ENCODE measurements around the gene DUSP1.

DUSP1 gene

GRCh38 chr5:172743112-172743959 is 27.7 kb downstream of the DUSP1 start:
- DNase-seq (ENCODE audit: low spot score), result no peak

GRCh38 chr5:172741206-172741582 is 29.8 kb downstream of the DUSP1 start:
- DNase-seq (ENCODE audit: low spot score), result no peak

- DNase-seq (ENCODE audit: low spot score), result no peak
Measured at GRCh38 chr5:172740428-172741205, 30.4 kb downstream of the DUSP1 start.

GRCh38 chr5:172739375-172739774 is 31.6 kb downstream of the DUSP1 start:
- DNase-seq (ENCODE audit: low spot score), result no peak

- no peak for DNase-seq (ENCODE audit: low spot score)
Measured at GRCh38 chr5:172736508-172737135, 34.4 kb downstream of the DUSP1 start.

GRCh38 chr5:172735141-172735831 is 35.7 kb downstream of the DUSP1 start:
- no peak for DNase-seq (ENCODE audit: low spot score)

GRCh38 chr5:172733974-172734346 is 37.0 kb downstream of the DUSP1 start:
- no peak for DNase-seq (ENCODE audit: low spot score)

- DNase-seq (ENCODE audit: low spot score), result no peak
Measured at GRCh38 chr5:172733131-172733973, 37.6 kb downstream of the DUSP1 start.

- DNase-seq (ENCODE audit: low spot score), result no peak
Measured at GRCh38 chr5:172732201-172732865, 38.7 kb downstream of the DUSP1 start.

GRCh38 chr5:172731680-172732074 is 39.3 kb downstream of the DUSP1 start:
- DNase-seq (ENCODE audit: low spot score), result no peak

- no peak for DNase-seq (ENCODE audit: low spot score)
Measured at GRCh38 chr5:172730981-172731679, 39.9 kb downstream of the DUSP1 start.

- DNase-seq (ENCODE audit: low spot score), result no peak
Measured at GRCh38 chr5:172730222-172730621, 40.8 kb downstream of the DUSP1 start.

- no peak for DNase-seq (ENCODE audit: low spot score)
Measured at GRCh38 chr5:172729588-172729987, 41.4 kb downstream of the DUSP1 start.

GRCh38 chr5:172728481-172729241 is 42.3 kb downstream of the DUSP1 start:
- no peak for DNase-seq (ENCODE audit: low spot score)

- no peak for DNase-seq (ENCODE audit: low spot score)
Measured at GRCh38 chr5:172727551-172727950, 43.4 kb downstream of the DUSP1 start.

- no peak for DNase-seq (ENCODE audit: low spot score)
Measured at GRCh38 chr5:172726966-172727365, 44.0 kb downstream of the DUSP1 start.

- DNase-seq (ENCODE audit: low spot score), result no peak
Measured at GRCh38 chr5:172725785-172726184, 45.2 kb downstream of the DUSP1 start.

- no peak for DNase-seq (ENCODE audit: low spot score)
Measured at GRCh38 chr5:172725273-172725672, 45.7 kb downstream of the DUSP1 start.
